SK-N-SH treated with all-trans-retinoic acid at 6 μM for 48 hours (cell line): ENCODE results near the gene TMPRSS5.

ENCODE experiments used
- CSDC2 ChIP-seq: fragments of 250-450 bp; sonication (Bioruptor Pico); IDR thresholded peaks from 2 replicates; pipeline ENCODE4 v1.5.0; 2020; ENCODE audit warnings: mild to moderate bottlenecking, moderate library complexity
- ISL1 ChIP-seq: fragments of 250-450 bp; sonication (Bioruptor Pico); IDR thresholded peaks from 2 replicates; pipeline ENCODE4 v2.1.2; 2022; ENCODE audit warnings: mild to moderate bottlenecking, moderate library complexity
- OSR1 ChIP-seq: fragments of 250-450 bp; sonication (Bioruptor Pico); IDR thresholded peaks from 2 replicates; pipeline ENCODE4 v1.8.0; 2022; ENCODE audit warnings: moderate library complexity, mild to moderate bottlenecking, inconsistent platforms
- SNAI2 ChIP-seq: fragments of 250-450 bp; sonication (Bioruptor Pico); IDR thresholded peaks from 2 replicates; pipeline ENCODE4 v1.5.0; 2020; ENCODE audit warnings: mild to moderate bottlenecking, moderate library complexity
- TCF4 ChIP-seq: fragments of 250-450 bp; sonication (Bioruptor Pico); IDR thresholded peaks from 2 replicates; pipeline ENCODE4 v1.8.0; 2021; ENCODE audit warnings: mild to moderate bottlenecking, moderate library complexity, borderline replicate concordance
- ZFP30 ChIP-seq: fragments of 450-650 bp; formaldehyde crosslinking; IDR thresholded peaks from 2 replicates; pipeline ENCODE4 v1.5.0; 2022; ENCODE audit warnings: mild to moderate bottlenecking, moderate library complexity
- ZNF565 ChIP-seq: fragments of 450-650 bp; formaldehyde crosslinking; conservative IDR thresholded peaks from 2 replicates; pipeline ENCODE4 v1.5.0; 2020; ENCODE audit warnings: low read depth, mild to moderate bottlenecking, moderate library complexity
- ZNF70 ChIP-seq: fragments of 450-650 bp; formaldehyde crosslinking; IDR thresholded peaks from 2 replicates; pipeline ENCODE4 v1.5.0; 2020; ENCODE audit warnings: mild to moderate bottlenecking, moderate library complexity
- ZNF8 ChIP-seq: fragments of 450-650 bp; formaldehyde crosslinking; IDR thresholded peaks from 2 replicates; pipeline ENCODE4 v1.5.0; 2020; ENCODE audit warnings: mild to moderate bottlenecking, moderate library complexity
- TF ChIP-seq, protein P1 (sequence below): fragments of 250-450 bp; sonication (Bioruptor Pico); IDR thresholded peaks from 2 replicates; pipeline ENCODE4 v1.8.0; 2020; ENCODE audit warnings: mild to moderate bottlenecking, moderate library complexity, borderline replicate concordance
- TF ChIP-seq, protein P2 (sequence below): fragments of 250-450 bp; sonication (Bioruptor Pico); IDR thresholded peaks from 2 replicates; pipeline ENCODE4 v1.8.0; 2021; ENCODE audit warnings: low read depth, mild to moderate bottlenecking, moderate library complexity, borderline replicate concordance

DNA sequence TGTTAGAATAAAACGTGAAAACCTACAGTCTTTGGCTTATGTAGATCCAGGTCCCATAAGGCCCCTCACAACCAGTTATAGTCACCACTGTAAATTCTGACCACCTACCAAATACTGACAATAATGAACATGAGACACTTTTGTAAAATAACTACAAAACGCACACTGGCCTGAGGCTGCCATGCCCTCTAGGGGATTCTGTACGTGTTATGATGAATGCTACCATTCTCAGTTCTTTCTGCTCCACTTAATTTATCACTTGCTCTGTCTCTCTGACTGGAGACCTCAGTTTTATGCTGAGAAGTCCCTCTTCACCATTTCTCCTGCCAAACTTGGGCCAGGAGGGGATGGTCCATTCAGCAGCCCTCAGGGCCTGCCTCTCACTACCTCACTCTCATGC is 18.7 kb upstream of the TMPRSS5 start:
- TF ChIP-seq ZNF8 (no peak), CSDC2 (CRISPR knock-in tag) (no peak), OSR1 (no peak), ZFP30 (CRISPR knock-in tag) (no peak), ZNF565 (no peak), ISL1 (CRISPR knock-in tag) (no peak), SNAI2 (no peak), ZNF70 (CRISPR knock-in tag) (no peak), TCF4 (CRISPR knock-in tag) (no peak)
- TF ChIP-seq, protein P1, sequence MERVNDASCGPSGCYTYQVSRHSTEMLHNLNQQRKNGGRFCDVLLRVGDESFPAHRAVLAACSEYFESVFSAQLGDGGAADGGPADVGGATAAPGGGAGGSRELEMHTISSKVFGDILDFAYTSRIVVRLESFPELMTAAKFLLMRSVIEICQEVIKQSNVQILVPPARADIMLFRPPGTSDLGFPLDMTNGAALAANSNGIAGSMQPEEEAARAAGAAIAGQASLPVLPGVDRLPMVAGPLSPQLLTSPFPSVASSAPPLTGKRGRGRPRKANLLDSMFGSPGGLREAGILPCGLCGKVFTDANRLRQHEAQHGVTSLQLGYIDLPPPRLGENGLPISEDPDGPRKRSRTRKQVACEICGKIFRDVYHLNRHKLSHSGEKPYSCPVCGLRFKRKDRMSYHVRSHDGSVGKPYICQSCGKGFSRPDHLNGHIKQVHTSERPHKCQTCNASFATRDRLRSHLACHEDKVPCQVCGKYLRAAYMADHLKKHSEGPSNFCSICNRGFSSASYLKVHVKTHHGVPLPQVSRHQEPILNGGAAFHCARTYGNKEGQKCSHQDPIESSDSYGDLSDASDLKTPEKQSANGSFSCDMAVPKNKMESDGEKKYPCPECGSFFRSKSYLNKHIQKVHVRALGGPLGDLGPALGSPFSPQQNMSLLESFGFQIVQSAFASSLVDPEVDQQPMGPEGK = no peak
- TF ChIP-seq, protein P2, sequence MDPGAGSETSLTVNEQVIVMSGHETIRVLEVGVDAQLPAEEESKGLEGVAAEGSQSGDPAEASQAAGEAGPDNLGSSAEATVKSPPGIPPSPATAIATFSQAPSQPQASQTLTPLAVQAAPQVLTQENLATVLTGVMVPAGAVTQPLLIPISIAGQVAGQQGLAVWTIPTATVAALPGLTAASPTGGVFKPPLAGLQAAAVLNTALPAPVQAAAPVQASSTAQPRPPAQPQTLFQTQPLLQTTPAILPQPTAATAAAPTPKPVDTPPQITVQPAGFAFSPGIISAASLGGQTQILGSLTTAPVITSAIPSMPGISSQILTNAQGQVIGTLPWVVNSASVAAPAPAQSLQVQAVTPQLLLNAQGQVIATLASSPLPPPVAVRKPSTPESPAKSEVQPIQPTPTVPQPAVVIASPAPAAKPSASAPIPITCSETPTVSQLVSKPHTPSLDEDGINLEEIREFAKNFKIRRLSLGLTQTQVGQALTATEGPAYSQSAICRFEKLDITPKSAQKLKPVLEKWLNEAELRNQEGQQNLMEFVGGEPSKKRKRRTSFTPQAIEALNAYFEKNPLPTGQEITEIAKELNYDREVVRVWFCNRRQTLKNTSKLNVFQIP (CRISPR knock-in tag) = no peak
